ENCODE measurements around the gene ESYT1.
A peak's percentile ranks its signal among the peaks of the same experiment; 100 is the strongest.

Gene ESYT1

DNA sequence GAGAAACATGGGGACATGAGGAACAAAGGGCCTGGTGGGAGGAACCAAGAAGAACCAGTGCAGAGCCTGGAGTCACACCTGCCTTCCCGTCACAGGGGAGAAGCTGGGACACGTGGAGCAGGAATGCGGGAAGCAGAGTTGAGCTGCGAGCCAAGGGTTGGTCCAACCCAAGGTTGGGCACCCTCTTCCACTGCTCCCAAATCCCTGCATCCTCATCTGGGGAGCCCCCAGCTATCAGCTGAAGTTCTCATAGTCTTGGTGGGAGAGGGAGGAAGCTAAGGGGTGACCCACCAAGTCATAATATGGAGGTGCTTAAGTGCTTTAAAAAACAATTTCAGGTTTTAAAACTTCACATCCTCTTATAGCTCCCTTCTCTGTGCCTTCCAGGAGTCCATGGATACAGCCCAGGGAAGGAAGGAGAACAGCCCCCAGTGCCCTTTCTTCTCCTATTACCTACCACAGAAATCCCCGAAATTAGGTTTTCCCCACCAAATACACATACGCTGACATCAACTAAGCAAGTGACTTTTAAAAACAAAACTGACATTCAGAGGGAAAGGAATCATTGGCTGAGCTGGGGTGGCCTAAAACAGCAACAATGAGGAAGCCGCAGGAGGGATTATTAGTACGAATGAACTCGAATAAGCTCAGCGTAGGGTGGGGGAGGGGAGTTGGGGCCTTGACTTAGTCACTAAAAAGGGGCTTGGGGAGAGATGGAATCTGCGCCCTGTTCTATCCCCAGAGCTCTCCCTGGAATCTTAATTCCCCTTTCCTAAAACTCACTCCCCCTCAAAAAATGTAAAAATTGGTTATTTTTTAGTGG lies 34.6 kb downstream of the ESYT1 start:
- TF ChIP-seq, protein P1, sequence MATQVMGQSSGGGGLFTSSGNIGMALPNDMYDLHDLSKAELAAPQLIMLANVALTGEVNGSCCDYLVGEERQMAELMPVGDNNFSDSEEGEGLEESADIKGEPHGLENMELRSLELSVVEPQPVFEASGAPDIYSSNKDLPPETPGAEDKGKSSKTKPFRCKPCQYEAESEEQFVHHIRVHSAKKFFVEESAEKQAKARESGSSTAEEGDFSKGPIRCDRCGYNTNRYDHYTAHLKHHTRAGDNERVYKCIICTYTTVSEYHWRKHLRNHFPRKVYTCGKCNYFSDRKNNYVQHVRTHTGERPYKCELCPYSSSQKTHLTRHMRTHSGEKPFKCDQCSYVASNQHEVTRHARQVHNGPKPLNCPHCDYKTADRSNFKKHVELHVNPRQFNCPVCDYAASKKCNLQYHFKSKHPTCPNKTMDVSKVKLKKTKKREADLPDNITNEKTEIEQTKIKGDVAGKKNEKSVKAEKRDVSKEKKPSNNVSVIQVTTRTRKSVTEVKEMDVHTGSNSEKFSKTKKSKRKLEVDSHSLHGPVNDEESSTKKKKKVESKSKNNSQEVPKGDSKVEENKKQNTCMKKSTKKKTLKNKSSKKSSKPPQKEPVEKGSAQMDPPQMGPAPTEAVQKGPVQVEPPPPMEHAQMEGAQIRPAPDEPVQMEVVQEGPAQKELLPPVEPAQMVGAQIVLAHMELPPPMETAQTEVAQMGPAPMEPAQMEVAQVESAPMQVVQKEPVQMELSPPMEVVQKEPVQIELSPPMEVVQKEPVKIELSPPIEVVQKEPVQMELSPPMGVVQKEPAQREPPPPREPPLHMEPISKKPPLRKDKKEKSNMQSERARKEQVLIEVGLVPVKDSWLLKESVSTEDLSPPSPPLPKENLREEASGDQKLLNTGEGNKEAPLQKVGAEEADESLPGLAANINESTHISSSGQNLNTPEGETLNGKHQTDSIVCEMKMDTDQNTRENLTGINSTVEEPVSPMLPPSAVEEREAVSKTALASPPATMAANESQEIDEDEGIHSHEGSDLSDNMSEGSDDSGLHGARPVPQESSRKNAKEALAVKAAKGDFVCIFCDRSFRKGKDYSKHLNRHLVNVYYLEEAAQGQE (IDR thresholded peaks at IDR 0.05; ENCODE audit: insufficient read depth in 1 of 2, low read depth in 2 of 2, low read length in 2 of 2) = no peak
- TF ChIP-seq POLR2AphosphoS5 (IDR thresholded peaks at IDR 0.05; ENCODE audit: low read depth, low read length) = peak; percentile 45; the same call in 1 of the 2 replicates

DNA sequence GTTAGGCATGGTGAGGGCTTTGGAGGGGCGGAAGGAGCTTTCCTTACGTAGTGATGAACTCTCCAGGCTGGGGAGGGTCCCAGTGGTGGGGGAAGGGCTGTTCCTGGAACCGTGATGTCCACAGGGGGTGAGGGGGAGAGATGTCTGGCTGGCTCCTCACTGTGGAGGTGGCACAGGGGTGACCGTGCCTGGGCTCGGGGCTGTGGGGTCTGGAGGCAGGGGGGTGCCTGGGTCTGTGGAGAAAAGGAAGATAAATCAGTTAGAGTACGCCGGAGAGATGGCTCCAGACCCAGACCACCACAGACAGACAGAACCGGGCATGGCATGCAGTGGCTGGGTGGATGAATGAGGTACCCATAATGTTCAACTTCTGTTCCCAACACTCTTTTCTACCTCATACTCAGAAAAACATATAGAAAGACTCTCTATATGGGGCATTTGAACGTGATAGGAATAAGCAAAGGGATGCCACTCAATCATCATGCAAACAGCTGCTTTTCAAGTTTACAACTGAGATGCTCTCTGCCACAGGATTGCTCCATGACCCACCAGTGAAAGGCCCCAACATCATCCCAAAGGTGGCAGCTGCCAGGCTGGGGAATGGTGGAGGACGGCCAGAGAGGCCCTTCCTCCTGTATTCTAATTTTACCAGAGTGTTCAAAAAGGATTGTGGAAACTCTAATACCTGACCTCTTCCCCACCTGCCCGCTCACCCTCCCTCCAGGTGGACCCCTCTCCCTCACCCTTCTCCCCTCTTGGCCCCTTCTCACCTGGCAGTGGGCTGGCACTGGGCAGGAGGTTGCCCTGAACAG lies 35.7 kb downstream of the ESYT1 start:
- TF ChIP-seq TAF1 (IDR thresholded peaks at IDR 0.05; ENCODE audit: borderline replicate concordance, insufficient read depth, low read length) = no peak
- TF ChIP-seq FOXP2 (optimal IDR thresholded peaks at IDR 0.05; ENCODE audit: borderline replicate concordance, extremely low read depth, extremely low read length, insufficient read depth) = no peak
- no peak for TF ChIP-seq SIN3A (IDR thresholded peaks at IDR 0.05; ENCODE audit: borderline replicate concordance, insufficient read depth, low read length)
- TF ChIP-seq, protein P1 (IDR thresholded peaks at IDR 0.05; ENCODE audit: insufficient read depth in 1 of 2, low read depth in 2 of 2, low read length in 2 of 2) = no peak
- no peak; the same call in 1 of the 2 replicates for TF ChIP-seq POLR2AphosphoS5 (IDR thresholded peaks at IDR 0.05; ENCODE audit: low read depth, low read length)

DNA sequence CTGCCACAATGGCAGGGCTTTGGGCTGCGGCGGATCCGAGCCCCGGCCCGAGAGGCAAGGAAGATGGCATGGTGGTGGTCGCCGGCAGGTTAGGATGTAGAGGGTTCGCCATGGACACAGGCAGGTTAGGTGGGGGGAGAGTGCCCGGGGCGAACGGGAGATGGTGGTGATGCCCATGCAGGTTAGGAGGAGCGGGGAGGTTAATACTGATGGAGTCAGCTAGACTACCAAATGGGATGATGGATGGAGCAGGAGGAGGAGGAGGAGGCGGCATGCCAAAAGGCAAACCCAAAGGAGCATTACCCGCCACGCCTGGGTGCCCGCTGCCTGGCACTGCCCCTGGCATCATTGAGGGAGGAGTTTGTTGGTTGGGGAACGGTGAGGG lies 36.3 kb downstream of the ESYT1 start:
- no peak for TF ChIP-seq SIN3A (IDR thresholded peaks at IDR 0.05; ENCODE audit: borderline replicate concordance, insufficient read depth, low read length)
- TF ChIP-seq FOXP2 (optimal IDR thresholded peaks at IDR 0.05; ENCODE audit: borderline replicate concordance, extremely low read depth, extremely low read length, insufficient read depth) = no peak

DNA sequence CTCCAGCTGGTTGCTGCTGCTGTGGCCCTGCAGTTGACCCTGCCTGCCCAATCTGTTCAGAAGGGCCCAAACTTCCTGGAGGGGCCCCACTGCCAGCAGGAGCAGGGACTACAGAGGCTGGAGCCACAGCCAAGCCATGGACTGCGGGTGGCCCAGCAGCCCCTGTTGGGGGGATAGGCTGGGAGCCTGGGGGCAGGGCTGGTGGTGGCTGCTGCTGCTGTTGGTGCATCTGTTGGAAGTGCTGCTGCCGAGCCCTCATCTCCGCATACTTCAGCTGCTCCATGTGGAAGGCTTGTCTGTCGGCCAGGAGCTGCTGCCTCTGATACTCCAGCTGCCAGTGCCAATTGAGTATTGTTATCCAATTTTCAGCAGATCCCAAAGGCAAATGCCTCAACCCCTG lies 37.3 kb downstream of the ESYT1 start:
- no peak for TF ChIP-seq SIN3A (IDR thresholded peaks at IDR 0.05; ENCODE audit: borderline replicate concordance, insufficient read depth, low read length)
- TF ChIP-seq TAF1 (IDR thresholded peaks at IDR 0.05; ENCODE audit: borderline replicate concordance, insufficient read depth, low read length) = no peak
- 0 out of 2 replicates have a peak, but pooled peaks have one; percentile 30 for TF ChIP-seq POLR2AphosphoS5 (IDR thresholded peaks at IDR 0.05; ENCODE audit: low read depth, low read length)

DNA sequence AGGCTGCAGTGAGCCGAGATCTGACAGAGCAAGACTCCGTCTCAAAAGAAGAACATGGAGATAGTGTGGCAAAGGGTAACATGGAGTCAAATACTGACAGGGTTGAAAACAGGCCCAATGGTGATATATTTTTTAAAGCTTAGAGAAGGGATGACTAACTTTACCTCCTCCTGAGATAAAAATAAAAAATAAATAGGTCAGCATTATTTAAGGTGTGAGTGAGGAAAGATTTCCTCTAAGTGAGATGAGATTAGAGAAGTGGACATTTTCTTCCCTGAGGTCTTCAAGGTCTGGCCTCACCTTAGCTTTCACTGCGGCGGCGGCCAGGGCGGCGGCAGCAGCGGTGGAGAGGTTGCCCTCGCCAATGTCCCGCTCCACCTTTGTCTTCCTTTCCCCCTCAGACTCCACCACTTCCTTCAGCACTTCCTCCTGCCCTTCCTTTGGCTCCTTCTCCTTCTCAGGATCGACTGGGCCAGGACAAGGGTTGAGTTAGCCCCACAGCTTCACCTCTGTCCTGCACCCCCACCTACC lies 41.2 kb downstream of the ESYT1 start:
- TF ChIP-seq SIN3A (IDR thresholded peaks at IDR 0.05; ENCODE audit: borderline replicate concordance, insufficient read depth, low read length) (no peak), FOXP2 (optimal IDR thresholded peaks at IDR 0.05; ENCODE audit: borderline replicate concordance, extremely low read depth, extremely low read length, insufficient read depth) (no peak), POLR2AphosphoS5 (IDR thresholded peaks at IDR 0.05; ENCODE audit: low read depth, low read length) (no peak), TAF1 (IDR thresholded peaks at IDR 0.05; ENCODE audit: borderline replicate concordance, insufficient read depth, low read length) (no peak)
- TF ChIP-seq, protein P1 (IDR thresholded peaks at IDR 0.05; ENCODE audit: insufficient read depth in 1 of 2, low read depth in 2 of 2, low read length in 2 of 2) = no peak

DNA sequence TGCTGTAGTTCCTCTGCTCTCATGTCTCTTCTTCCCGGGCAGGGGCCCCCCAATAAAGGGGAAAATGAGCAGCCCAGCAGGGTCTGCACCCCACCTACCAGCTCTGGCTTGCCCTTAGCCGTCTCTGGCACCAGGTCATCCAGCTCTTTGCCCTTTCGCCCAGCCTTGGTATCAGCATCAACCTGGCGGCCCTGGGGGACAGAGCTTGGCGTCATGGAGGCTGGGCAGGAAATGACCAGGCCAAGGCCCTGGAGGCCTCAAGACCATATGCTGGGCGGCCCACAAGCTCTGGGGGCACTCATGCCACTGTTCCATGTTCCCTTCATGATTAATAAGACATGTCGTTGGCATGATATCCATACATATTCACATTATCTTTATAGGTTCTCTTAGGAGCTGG lies 44.8 kb downstream of the ESYT1 start:
- TF ChIP-seq TAF1 (IDR thresholded peaks at IDR 0.05; ENCODE audit: borderline replicate concordance, insufficient read depth, low read length) (no peak), FOXP2 (optimal IDR thresholded peaks at IDR 0.05; ENCODE audit: borderline replicate concordance, extremely low read depth, extremely low read length, insufficient read depth) (no peak), POLR2AphosphoS5 (IDR thresholded peaks at IDR 0.05; ENCODE audit: low read depth, low read length) (no peak), SIN3A (IDR thresholded peaks at IDR 0.05; ENCODE audit: borderline replicate concordance, insufficient read depth, low read length) (no peak)
- TF ChIP-seq, protein P1 (IDR thresholded peaks at IDR 0.05; ENCODE audit: insufficient read depth in 1 of 2, low read depth in 2 of 2, low read length in 2 of 2) = no peak

Data from PFSK-1 (cell line).